Neural crest cell (in vitro differentiated cells): ENCODE data around the gene CD82. TPM values are rescaled to one million over a fixed set of nuclear protein-coding genes. Genes with fewer than 3 reads are reported as not detected.

Experiments used
- DNase-seq: peaks from one replicate; pipeline ENCODE4 v3.0.0; 2021; ENCODE audit warnings: low read depth, mixed read lengths, low spot score
- H3K27ac Mint-ChIP-seq: one replicate; pipeline ENCODE4 v1.8.0; 2021; ENCODE audit warnings: mild to moderate bottlenecking, mixed read lengths; ENCODE audit not compliant: unreplicated experiment
- H3K27me3 Mint-ChIP-seq: 2 replicates; pipeline ENCODE4 v1.8.0; 2021; ENCODE audit warnings: low read depth, mild to moderate bottlenecking, mixed read lengths
- H3K36me3 Mint-ChIP-seq: 2 replicates; pipeline ENCODE4 v1.8.0; 2021; ENCODE audit warnings: low read depth, mild to moderate bottlenecking, mixed read lengths
- H3K4me1 Mint-ChIP-seq: 2 replicates; pipeline ENCODE4 v1.8.0; 2021; ENCODE audit warnings: mixed read lengths
- H3K4me3 Mint-ChIP-seq: one replicate; pipeline ENCODE4 v1.8.0; 2021; ENCODE audit warnings: mild to moderate bottlenecking, mixed read lengths
- H3K9me3 Mint-ChIP-seq: 2 replicates; pipeline ENCODE4 v1.8.0; 2021; ENCODE audit warnings: mixed read lengths
- total RNA-seq: library from RNA; stranded (reverse); gene quantifications from 2 replicates; pipeline ENCODE4 v1.2.1, GENCODE V29; 2021
- TF ChIP-seq, protein P1 (sequence below): fragments of 200-600 bp; sonication (generic); conservative IDR thresholded peaks from 2 replicates; pipeline ENCODE4 v1.5.0; 2021; ENCODE audit warnings: antibody characterized with exemption, mild to moderate bottlenecking

Gene CD82
- total RNA-seq, 1 donor from 2014 or later: 14.1 TPM

DNA sequence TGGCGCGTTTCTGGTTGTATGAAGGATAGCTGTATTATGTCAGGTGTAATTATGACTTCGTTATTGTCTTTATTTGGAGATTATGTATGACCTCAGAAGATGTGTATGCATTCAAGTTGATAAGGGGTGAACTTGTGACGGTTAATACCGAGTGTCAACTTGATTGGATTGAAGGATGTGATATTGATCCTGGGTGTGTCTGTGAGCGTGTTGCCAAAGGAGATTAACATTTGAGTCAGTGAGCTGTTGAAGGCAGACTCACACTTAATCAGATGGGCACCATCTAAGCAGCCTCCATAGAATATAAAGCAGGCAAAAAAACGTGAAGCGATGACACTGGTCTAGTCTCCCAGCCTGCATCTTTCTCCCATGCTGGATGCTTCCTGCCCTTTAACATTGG, 15.3 kb upstream of the CD82 start:
- Mint-ChIP-seq H3K27me3 (no peaks in the 10 kb centered on the region), H3K4me3 (no peak overlapping the region), H3K4me1 (no peaks in the 10 kb centered on the region), H3K36me3 (no peaks in the 10 kb centered on the region), H3K9me3 (peaks cover 15% of the 10 kb centered on the region), H3K27ac (no peak overlapping the region)
- TF ChIP-seq, protein P1, sequence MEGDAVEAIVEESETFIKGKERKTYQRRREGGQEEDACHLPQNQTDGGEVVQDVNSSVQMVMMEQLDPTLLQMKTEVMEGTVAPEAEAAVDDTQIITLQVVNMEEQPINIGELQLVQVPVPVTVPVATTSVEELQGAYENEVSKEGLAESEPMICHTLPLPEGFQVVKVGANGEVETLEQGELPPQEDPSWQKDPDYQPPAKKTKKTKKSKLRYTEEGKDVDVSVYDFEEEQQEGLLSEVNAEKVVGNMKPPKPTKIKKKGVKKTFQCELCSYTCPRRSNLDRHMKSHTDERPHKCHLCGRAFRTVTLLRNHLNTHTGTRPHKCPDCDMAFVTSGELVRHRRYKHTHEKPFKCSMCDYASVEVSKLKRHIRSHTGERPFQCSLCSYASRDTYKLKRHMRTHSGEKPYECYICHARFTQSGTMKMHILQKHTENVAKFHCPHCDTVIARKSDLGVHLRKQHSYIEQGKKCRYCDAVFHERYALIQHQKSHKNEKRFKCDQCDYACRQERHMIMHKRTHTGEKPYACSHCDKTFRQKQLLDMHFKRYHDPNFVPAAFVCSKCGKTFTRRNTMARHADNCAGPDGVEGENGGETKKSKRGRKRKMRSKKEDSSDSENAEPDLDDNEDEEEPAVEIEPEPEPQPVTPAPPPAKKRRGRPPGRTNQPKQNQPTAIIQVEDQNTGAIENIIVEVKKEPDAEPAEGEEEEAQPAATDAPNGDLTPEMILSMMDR: no peak
- DNase-seq: no peak

GRCh38 chr11:44551456-44552139, 13.9 kb upstream of the CD82 start:
- Mint-ChIP-seq H3K9me3 (peaks cover 10% of the 10 kb centered on the region), H3K27me3 (no peaks in the 10 kb centered on the region), H3K4me1 (peaks cover under 1% of the 10 kb centered on the region), H3K4me3 (no peak overlapping the region), H3K27ac (no peak overlapping the region), H3K36me3 (no peaks in the 10 kb centered on the region)
- DNase-seq: no peak
- TF ChIP-seq, protein P1: no peak

DNA sequence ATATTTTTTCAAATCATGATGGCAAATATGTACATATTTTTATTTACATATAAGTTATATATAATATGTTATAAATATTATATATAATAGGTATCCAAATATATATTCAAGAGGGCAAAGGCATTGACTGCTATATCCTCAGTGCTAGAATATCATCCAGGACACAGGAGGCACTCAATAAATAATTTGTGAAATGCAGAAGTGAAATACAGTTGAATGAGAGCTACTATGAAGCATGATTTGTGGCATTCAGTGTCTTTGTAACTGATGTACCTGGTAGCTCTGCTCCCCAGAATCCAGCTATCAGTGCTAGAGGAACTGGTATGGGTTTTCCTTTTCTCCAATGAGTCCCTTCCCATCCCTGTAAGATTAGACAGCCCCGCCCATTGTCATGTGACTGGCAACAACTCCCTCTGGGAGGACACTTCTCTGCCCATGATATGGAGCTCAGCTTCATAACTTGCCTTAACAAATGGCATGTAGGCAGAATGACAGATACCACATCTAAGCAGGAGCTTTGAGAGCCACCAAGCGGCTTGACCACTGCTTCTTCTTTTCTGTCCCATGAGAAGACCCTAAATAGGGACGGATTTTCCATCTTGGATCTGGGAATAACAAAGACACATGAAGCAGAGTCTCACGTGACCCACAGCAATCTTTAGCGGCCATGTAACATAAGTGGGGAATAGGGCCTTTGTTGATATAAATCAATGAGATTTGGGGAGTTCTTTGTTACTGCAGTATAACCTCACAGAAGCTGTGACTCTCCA, 10.2 kb upstream of the CD82 start:
- H3K27ac Mint-ChIP-seq: no peak overlapping the region
- H3K4me3 Mint-ChIP-seq: no peak overlapping the region
- TF ChIP-seq, protein P1: no peak

GRCh38 chr11:44556735-44557409, 8.6 kb upstream of the CD82 start:
- Mint-ChIP-seq H3K27me3 (no peaks in the 10 kb centered on the region), H3K9me3 (peaks cover under 1% of the 10 kb centered on the region), H3K27ac (peak overlapping the region; percentile 85), H3K4me1 (peaks cover 42% of the 10 kb centered on the region), H3K36me3 (no peaks in the 10 kb centered on the region), H3K4me3 (peak overlapping the region; percentile 12)
- peak; percentile 61 for DNase-seq
- TF ChIP-seq, protein P1: peak; percentile 86

More for the DNA sequence above, 10.2 kb upstream of the CD82 start:
- Mint-ChIP-seq H3K4me1 (peaks cover 29% of the 10 kb centered on the region), H3K27me3 (no peaks in the 10 kb centered on the region), H3K9me3 (peaks cover 5% of the 10 kb centered on the region), H3K36me3 (no peaks in the 10 kb centered on the region)
- DNase-seq: no peak

- no peak overlapping the region for H3K27ac Mint-ChIP-seq
- TF ChIP-seq, protein P1: no peak
- no peak for DNase-seq
- H3K27me3 Mint-ChIP-seq: no peaks in the 10 kb centered on the region
- no peaks in the 10 kb centered on the region for H3K36me3 Mint-ChIP-seq
- H3K9me3 Mint-ChIP-seq: no peaks in the 10 kb centered on the region
- H3K4me3 Mint-ChIP-seq: no peak overlapping the region
- H3K4me1 Mint-ChIP-seq: peaks cover 45% of the 10 kb centered on the region
These were observed 8.0 kb upstream of the CD82 start for GRCh38 chr11:44557464-44557863.
